HepG2 (cell line): Measurements from ENCODE around the gene CCDC122. TPM values are rescaled to one million over a fixed set of nuclear protein-coding genes. Genes with fewer than 3 reads are reported as not detected.

Experiments used
- ATAC-seq: fragments of 200-7000 bp; cut with Tn5 transposase; 3 replicates; pipeline ENCODE4 v1.9.1; 2020; ENCODE audit warnings: mild to moderate bottlenecking, moderate library complexity
- BruUV-seq: library from RNA; stranded (reverse); fragments of 400-500 nt; replicated peaks from 2 replicates; lab custom pipeline; 2021; lab: Mats Ljungman, UMichigan
- CTCF ChIA-PET: fragments of 300-600 bp; formaldehyde crosslinking; extraction: SDS; loops from one replicate; lab custom pipeline; 2021; ENCODE audit warnings: low total read pairs, inconsistent platforms, low intra/inter-chr PET ratio; lab: Yijun Ruan, JAX
- POLR2A ChIA-PET: fragments of 350-600 bp; sonication (Branson Sonifier 250); formaldehyde crosslinking; loops from one replicate; lab custom pipeline; 2020; ENCODE audit warnings: antibody characterized with exemption, inconsistent platforms; lab: Yijun Ruan, JAX
- DNase-seq: peaks from one replicate; pipeline ENCODE4 v3.0.0-alpha.2; 2015; ENCODE audit warnings: low spot score
- FAIRE-seq: peaks from 3 replicates; lab custom pipeline; 2011; peaks lifted over from hg19 to GRCh38; lab: Jason Lieb, UNC
- H2AFZ ChIP-seq: one replicate; pipeline ENCODE4 v1.6.1; 2011; ENCODE audit warnings: low read length, inconsistent platforms
- H3K27ac ChIP-seq: fragments of 300-600 bp; 3 replicates; pipeline ENCODE4 v1.8.0; 2011; ENCODE audit warnings: mixed run types, mild to moderate bottlenecking, mixed read lengths, low read length, inconsistent platforms; ENCODE audit not compliant: insufficient read depth; ENCODE audit errors: extremely low read length
- H3K27me3 ChIP-seq, 2 experiments: fragments of 200-600 bp in 1 of 2; 2 replicates in 1 of 2; 3 replicates in 1 of 2; pipeline versions ENCODE4 v1.6.0 to v1.8.0; 2011; ENCODE audit warnings: low read length in 2 of 2, mild to moderate bottlenecking in 2 of 2, moderate library complexity in 2 of 2, inconsistent platforms in 1 of 2; ENCODE audit not compliant: insufficient read depth in 2 of 2, control insufficient read depth in 1 of 2
- H3K36me3 ChIP-seq, 2 experiments: fragments of 200-600 bp in 1 of 2; replicated peaks in 1 of 2; 2 replicates in 1 of 2; 3 replicates in 1 of 2; pipeline versions ENCODE4 v1.5.1 to v1.8.0; 2011; ENCODE audit warnings: low read length in 2 of 2, inconsistent platforms in 1 of 2; ENCODE audit not compliant: insufficient read depth in 2 of 2, control insufficient read depth in 1 of 2
- H3K4me1 ChIP-seq: 2 replicates; pipeline ENCODE4 v1.5.1; 2012; ENCODE audit warnings: low read length, inconsistent platforms; ENCODE audit not compliant: insufficient read depth
- H3K4me2 ChIP-seq: 2 replicates; pipeline ENCODE4 v1.6.0; 2011; ENCODE audit warnings: low read depth, low read length, inconsistent platforms
- H3K4me3 ChIP-seq, 3 experiments: fragments of 200-600 bp in 1 of 3; sonication (generic), shearing (Covaris generic) in 1 of 3; replicated peaks in 1 of 3; 2 replicates each; pipeline ENCODE4 v1.5.1; 2011 to 2016; ENCODE audit warnings: low read length in 3 of 3, inconsistent platforms in 2 of 3, low read depth in 2 of 3, mild to moderate bottlenecking in 2 of 3, control low read depth in 1 of 3, mixed read lengths in 1 of 3; ENCODE audit not compliant: insufficient read depth in 1 of 3
- H3K79me2 ChIP-seq: one replicate; pipeline ENCODE4 v1.6.1; 2011; ENCODE audit warnings: low read length, inconsistent platforms; ENCODE audit not compliant: insufficient read depth
- H3K9ac ChIP-seq: 2 replicates; pipeline ENCODE4 v1.6.0; 2011; ENCODE audit warnings: mild to moderate bottlenecking, low read depth, low read length, inconsistent platforms; ENCODE audit not compliant: insufficient read depth
- H3K9me3 ChIP-seq: 2 replicates; pipeline ENCODE4 v1.5.1; 2012; ENCODE audit warnings: mild to moderate bottlenecking, low read length
- H4K20me1 ChIP-seq: 2 replicates; pipeline ENCODE4 v1.6.0; 2011; ENCODE audit warnings: inconsistent platforms, mild to moderate bottlenecking, low read length, moderate library complexity; ENCODE audit not compliant: insufficient read depth
- CREB1 ChIP-seq, 2 experiments: fragments of 450-650 bp in 1 of 2; IDR thresholded peaks; 2 replicates each; pipeline ENCODE4 v1.6.1; 2016 to 2017; ENCODE audit warnings: control low read depth in 1 of 2, mild to moderate bottlenecking in 1 of 2, missing compliant biosample characterization in 1 of 2, missing genetic modification characterization in 1 of 2
- MAFK ChIP-seq, 2 experiments: IDR thresholded peaks in 1 of 2; conservative IDR thresholded peaks in 1 of 2; 2 replicates each; pipeline ENCODE4 v1.6.1; 2011; ENCODE audit warnings: improper control_type of control experiment in 2 of 2, low read length in 2 of 2
- POGZ ChIP-seq: sonication (generic); formaldehyde crosslinking; IDR thresholded peaks from 2 replicates; pipeline ENCODE4 v1.4.0; 2020; ENCODE audit warnings: mild to moderate bottlenecking, missing genetic modification reagents
- ZNF530 ChIP-seq: sonication (generic); formaldehyde crosslinking; IDR thresholded peaks from 2 replicates; pipeline ENCODE4 v1.5.0; 2020; ENCODE audit warnings: low read depth, mild to moderate bottlenecking, missing genetic modification reagents
- ZNF703 ChIP-seq: sonication (generic); formaldehyde crosslinking; IDR thresholded peaks from 2 replicates; pipeline ENCODE4 v1.5.1; 2020; ENCODE audit warnings: missing genetic modification reagents, mild to moderate bottlenecking, moderate library complexity, borderline replicate concordance
- WGBS: methylation state at CpG from one replicate; pipeline ENCODE4 v1.1.6; 2017; ENCODE audit warnings: low lambda C conversion rate; 5-methylcytosine and 5-hydroxymethylcytosine counted together
- in situ Hi-C: cut with HindIII; loops from 2 replicates; pipeline ENCODE4 v1.10.0; 2017; ENCODE audit warnings: low pct_unique_long_range_greater_than_20kb; ENCODE audit not compliant: extremely low pct_ligation_motif_present
- intact Hi-C: fragments of 100-400 bp; cut with micrococcal nuclease; formaldehyde crosslinking; loops from one replicate; pipeline ENCODE4 v1.10.0; 2022; ENCODE audit not compliant: unreplicated experiment
- polyA plus RNA-seq, 8 experiments: library from polyadenylated mRNA; depleted of rRNA in 3 of 8; stranded (reverse) in 7 of 8; unstranded in 1 of 8; fragments of >200 nt; fragmentation: Illumina TruSeq in 4 of 8; extraction: Trizol in 4 of 8; gene quantifications; 2 replicates each; pipeline versions ENCODE4 v1.2.1 to v1.2.3, GENCODE V29; 2011 to 2016; ENCODE audit warnings: low read depth in 4 of 8, missing spikeins in 1 of 8, mixed read lengths in 1 of 8; ENCODE audit not compliant: insufficient read depth in 1 of 8
- total RNA-seq, 5 experiments: library from RNA; depleted of rRNA; stranded (reverse); fragments of >200 nt; fragmentation: Illumina TruSeq; extraction: Trizol; gene quantifications; 2 replicates each; pipeline ENCODE4 v1.2.3, GENCODE V29; 2016; ENCODE audit warnings: low read depth in 1 of 5
- TF ChIP-seq, protein P1 (sequence below): sonication (generic); formaldehyde crosslinking; IDR thresholded peaks from 2 replicates; pipeline ENCODE4 v1.5.1; 2020; ENCODE audit warnings: mild to moderate bottlenecking, missing genetic modification reagents, moderate library complexity
- TF ChIP-seq, protein P2 (sequence below): sonication (generic); formaldehyde crosslinking; IDR thresholded peaks from 2 replicates; pipeline ENCODE4 v1.9.0; 2021; ENCODE audit warnings: missing genetic modification reagents, mild to moderate bottlenecking, borderline replicate concordance
- TF ChIP-seq, protein P3 (sequence below): sonication (generic); formaldehyde crosslinking; IDR thresholded peaks from 2 replicates; pipeline ENCODE4 v1.5.0; 2020; ENCODE audit warnings: mild to moderate bottlenecking, missing genetic modification reagents

Gene CCDC122
- total and polyA plus RNA-seq, 2 of the 13 experiments (the other 11 are each of a cell fraction or from before 2014, with no cell fraction given) = 0.32 to 3.5 TPM

DNA sequence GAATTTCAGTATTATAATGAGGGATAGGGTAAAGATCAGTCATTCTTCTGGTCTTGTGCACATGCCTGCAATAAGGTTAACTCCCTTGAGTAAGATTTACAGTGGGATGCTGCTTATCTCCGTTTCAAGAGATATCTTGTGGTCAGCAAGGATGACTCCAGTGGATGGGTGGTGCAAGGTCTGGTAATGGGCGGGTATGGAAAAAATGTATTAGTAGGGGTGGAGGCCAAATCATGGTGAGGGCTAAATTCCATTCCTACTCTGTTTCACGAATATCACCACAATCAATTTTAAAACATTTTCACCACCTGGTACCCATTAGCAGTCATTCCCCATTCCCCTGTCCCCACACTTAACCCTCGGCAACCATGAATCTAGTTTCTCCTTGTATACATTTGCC is 40.6 kb downstream of the CCDC122 start:
- ChIA-PET POLR2A (no interaction called here), CTCF (no interaction called here)
- Histone ChIP-seq H3K4me2 (no peak overlapping the region), H3K4me1 (no peaks in the 10 kb centered on the region), H3K27ac (no peak overlapping the region), H3K36me3 (no peaks in the 10 kb centered on the region), H2AFZ (no peak overlapping the region), H3K9ac (no peak overlapping the region)
- no peak for ATAC-seq
- WGBS = 35% methylated on average over 4 of the region's 4 CpGs
- TF ChIP-seq POGZ (CRISPR knock-in tag) = no peak
- TF ChIP-seq, all 625 proteins: peak for 0
- intact Hi-C loops (no loop called here), in situ Hi-C loops (no loop called here)
- no peaks in the 10 kb centered on the region for H3K9me3 ChIP-seq
- H4K20me1 ChIP-seq = no peaks in the 10 kb centered on the region
- FAIRE-seq (no peak), DNase-seq (no peak)
- no peaks in the 10 kb centered on the region for H3K79me2 ChIP-seq
- H3K4me3 ChIP-seq = no peak overlapping the region
- no TSS peak for BruUV-seq
- H3K27me3 ChIP-seq = no peaks in the 10 kb centered on the region

DNA sequence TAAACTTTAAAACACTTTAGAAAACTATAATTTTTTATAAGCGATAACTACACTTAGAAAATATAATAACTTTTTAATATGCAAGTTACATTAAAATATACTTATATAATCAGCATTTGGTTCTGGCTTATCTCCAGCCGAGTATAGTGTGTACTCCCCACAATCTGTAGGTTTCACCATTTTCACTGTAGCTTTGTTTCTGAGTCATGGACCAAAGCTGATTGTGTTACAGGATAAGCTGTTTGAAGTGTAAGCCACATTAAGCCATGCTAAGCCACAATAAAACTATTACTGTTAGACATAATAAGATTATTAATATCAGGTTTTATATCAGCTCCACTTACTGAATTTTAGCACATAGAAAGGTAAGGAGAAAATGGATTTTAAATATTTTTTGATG is 43.8 kb downstream of the CCDC122 start:
- Histone ChIP-seq H3K9ac (no peak overlapping the region), H3K27me3 (no peaks in the 10 kb centered on the region), H3K9me3 (no peaks in the 10 kb centered on the region), H2AFZ (no peak overlapping the region), H3K79me2 (no peaks in the 10 kb centered on the region), H3K4me3 (no peak overlapping the region), H4K20me1 (no peaks in the 10 kb centered on the region), H3K27ac (no peak overlapping the region), H3K36me3 (no peaks in the 10 kb centered on the region), H3K4me2 (no peak overlapping the region), H3K4me1 (no peaks in the 10 kb centered on the region)
- no peak for ATAC-seq
- ChIA-PET POLR2A (no interaction called here), CTCF (no interaction called here)
- BruUV-seq = no TSS peak
- in situ Hi-C loops (no loop called here), intact Hi-C loops (no loop called here)
- no peak for FAIRE-seq
- TF ChIP-seq, protein P1, sequence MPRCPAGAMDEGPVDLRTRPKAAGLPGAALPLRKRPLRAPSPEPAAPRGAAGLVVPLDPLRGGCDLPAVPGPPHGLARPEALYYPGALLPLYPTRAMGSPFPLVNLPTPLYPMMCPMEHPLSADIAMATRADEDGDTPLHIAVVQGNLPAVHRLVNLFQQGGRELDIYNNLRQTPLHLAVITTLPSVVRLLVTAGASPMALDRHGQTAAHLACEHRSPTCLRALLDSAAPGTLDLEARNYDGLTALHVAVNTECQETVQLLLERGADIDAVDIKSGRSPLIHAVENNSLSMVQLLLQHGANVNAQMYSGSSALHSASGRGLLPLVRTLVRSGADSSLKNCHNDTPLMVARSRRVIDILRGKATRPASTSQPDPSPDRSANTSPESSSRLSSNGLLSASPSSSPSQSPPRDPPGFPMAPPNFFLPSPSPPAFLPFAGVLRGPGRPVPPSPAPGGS = no peak
- TF ChIP-seq ZNF703 (no peak), MAFK (conservative IDR thresholded peaks at IDR 0.05 in 1 of 2, IDR thresholded peaks at IDR 0.05 in 1 of 2; ENCODE audit: low read length in 2 of 2) (no peak), CREB1 (IDR thresholded peaks at IDR 0.05) (no peak), CREB1 (CRISPR knock-in tag; IDR thresholded peaks at IDR 0.05) (no peak), ZNF530 (CRISPR knock-in tag) (no peak)
- TF ChIP-seq, protein P2, sequence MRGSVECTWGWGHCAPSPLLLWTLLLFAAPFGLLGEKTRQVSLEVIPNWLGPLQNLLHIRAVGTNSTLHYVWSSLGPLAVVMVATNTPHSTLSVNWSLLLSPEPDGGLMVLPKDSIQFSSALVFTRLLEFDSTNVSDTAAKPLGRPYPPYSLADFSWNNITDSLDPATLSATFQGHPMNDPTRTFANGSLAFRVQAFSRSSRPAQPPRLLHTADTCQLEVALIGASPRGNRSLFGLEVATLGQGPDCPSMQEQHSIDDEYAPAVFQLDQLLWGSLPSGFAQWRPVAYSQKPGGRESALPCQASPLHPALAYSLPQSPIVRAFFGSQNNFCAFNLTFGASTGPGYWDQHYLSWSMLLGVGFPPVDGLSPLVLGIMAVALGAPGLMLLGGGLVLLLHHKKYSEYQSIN (CRISPR knock-in tag) = no peak
- TF ChIP-seq, protein P3, sequence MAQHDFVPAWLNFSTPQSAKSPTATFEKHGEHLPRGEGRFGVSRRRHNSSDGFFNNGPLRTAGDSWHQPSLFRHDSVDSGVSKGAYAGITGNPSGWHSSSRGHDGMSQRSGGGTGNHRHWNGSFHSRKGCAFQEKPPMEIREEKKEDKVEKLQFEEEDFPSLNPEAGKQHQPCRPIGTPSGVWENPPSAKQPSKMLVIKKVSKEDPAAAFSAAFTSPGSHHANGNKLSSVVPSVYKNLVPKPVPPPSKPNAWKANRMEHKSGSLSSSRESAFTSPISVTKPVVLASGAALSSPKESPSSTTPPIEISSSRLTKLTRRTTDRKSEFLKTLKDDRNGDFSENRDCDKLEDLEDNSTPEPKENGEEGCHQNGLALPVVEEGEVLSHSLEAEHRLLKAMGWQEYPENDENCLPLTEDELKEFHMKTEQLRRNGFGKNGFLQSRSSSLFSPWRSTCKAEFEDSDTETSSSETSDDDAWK (CRISPR knock-in tag) = no peak
- WGBS = 57% methylated on average over 2 of the region's 2 CpGs
- DNase-seq = no peak
